ENCODE measurements around the gene ELF3. TPM values are rescaled to one million over a fixed set of nuclear protein-coding genes. Genes with fewer than 3 reads are reported as not detected.

ELF3 gene
- total and polyA plus RNA-seq, 2 of the 13 experiments (the other 11 are each of a cell fraction or from before 2014, with no cell fraction given), result 11.5 to 55.1 TPM

- peak; percentile 41 for TF ChIP-seq JARID2 (CRISPR knock-in tag; IDR thresholded peaks at IDR 0.05; ENCODE audit: insufficient replicate concordance)
- no peak for TF ChIP-seq CERS6 (CRISPR knock-in tag; IDR thresholded peaks at IDR 0.05)
- no peak for TF ChIP-seq RNF2 (conservative IDR thresholded peaks at IDR 0.05; ENCODE audit: low read depth)
- TF ChIP-seq, protein P1, sequence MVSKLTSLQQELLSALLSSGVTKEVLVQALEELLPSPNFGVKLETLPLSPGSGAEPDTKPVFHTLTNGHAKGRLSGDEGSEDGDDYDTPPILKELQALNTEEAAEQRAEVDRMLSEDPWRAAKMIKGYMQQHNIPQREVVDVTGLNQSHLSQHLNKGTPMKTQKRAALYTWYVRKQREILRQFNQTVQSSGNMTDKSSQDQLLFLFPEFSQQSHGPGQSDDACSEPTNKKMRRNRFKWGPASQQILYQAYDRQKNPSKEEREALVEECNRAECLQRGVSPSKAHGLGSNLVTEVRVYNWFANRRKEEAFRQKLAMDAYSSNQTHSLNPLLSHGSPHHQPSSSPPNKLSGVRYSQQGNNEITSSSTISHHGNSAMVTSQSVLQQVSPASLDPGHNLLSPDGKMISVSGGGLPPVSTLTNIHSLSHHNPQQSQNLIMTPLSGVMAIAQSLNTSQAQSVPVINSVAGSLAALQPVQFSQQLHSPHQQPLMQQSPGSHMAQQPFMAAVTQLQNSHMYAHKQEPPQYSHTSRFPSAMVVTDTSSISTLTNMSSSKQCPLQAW (CRISPR knock-in tag; IDR thresholded peaks at IDR 0.05), result peak; percentile 99
- no peak for TF ChIP-seq NR2F1 (CRISPR knock-in tag; IDR thresholded peaks at IDR 0.05)
- no peak for TF ChIP-seq ZNF543 (CRISPR knock-in tag; IDR thresholded peaks at IDR 0.05)
- TF ChIP-seq RBFOX2 (IDR thresholded peaks at IDR 0.05; ENCODE audit: low read depth, low read length), result peak; percentile 83
- TF ChIP-seq, protein P2, sequence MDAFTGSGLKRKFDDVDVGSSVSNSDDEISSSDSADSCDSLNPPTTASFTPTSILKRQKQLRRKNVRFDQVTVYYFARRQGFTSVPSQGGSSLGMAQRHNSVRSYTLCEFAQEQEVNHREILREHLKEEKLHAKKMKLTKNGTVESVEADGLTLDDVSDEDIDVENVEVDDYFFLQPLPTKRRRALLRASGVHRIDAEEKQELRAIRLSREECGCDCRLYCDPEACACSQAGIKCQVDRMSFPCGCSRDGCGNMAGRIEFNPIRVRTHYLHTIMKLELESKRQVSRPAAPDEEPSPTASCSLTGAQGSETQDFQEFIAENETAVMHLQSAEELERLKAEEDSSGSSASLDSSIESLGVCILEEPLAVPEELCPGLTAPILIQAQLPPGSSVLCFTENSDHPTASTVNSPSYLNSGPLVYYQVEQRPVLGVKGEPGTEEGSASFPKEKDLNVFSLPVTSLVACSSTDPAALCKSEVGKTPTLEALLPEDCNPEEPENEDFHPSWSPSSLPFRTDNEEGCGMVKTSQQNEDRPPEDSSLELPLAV (CRISPR knock-in tag; conservative IDR thresholded peaks at IDR 0.05; ENCODE audit: low read depth), result no peak
- TF ChIP-seq GATAD2A (CRISPR knock-in tag; IDR thresholded peaks at IDR 0.05), result no peak
- TF ChIP-seq POGZ (CRISPR knock-in tag; IDR thresholded peaks at IDR 0.05), result 0 out of 2 replicates have a peak, but pooled peaks have one; percentile 17
- no peak for TF ChIP-seq HOXA7 (CRISPR knock-in tag; IDR thresholded peaks at IDR 0.05)
- TF ChIP-seq MEF2D (CRISPR knock-in tag; IDR thresholded peaks at IDR 0.05), result peak; percentile 66
- peak; percentile 32 for TF ChIP-seq ZNF350 (CRISPR knock-in tag; IDR thresholded peaks at IDR 0.05; ENCODE audit: borderline replicate concordance, low read depth)
- TF ChIP-seq SATB2 (CRISPR knock-in tag; IDR thresholded peaks at IDR 0.05), result no peak
- TF ChIP-seq, protein P3, sequence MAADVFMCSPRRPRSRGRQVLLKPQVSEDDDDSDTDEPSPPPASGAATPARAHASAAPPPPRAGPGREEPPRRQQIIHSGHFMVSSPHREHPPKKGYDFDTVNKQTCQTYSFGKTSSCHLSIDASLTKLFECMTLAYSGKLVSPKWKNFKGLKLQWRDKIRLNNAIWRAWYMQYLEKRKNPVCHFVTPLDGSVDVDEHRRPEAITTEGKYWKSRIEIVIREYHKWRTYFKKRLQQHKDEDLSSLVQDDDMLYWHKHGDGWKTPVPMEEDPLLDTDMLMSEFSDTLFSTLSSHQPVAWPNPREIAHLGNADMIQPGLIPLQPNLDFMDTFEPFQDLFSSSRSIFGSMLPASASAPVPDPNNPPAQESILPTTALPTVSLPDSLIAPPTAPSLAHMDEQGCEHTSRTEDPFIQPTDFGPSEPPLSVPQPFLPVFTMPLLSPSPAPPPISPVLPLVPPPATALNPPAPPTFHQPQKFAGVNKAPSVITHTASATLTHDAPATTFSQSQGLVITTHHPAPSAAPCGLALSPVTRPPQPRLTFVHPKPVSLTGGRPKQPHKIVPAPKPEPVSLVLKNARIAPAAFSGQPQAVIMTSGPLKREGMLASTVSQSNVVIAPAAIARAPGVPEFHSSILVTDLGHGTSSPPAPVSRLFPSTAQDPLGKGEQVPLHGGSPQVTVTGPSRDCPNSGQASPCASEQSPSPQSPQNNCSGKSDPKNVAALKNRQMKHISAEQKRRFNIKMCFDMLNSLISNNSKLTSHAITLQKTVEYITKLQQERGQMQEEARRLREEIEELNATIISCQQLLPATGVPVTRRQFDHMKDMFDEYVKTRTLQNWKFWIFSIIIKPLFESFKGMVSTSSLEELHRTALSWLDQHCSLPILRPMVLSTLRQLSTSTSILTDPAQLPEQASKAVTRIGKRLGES (CRISPR knock-in tag; IDR thresholded peaks at IDR 0.05; ENCODE audit: borderline replicate concordance), result no peak
- no peak for TF ChIP-seq MATR3 (CRISPR knock-in tag; IDR thresholded peaks at IDR 0.05)
- TF ChIP-seq MIXL1 (CRISPR knock-in tag; IDR thresholded peaks at IDR 0.05), result no peak
- no peak; the same call in 1 of the 2 replicates for TF ChIP-seq ZNF567 (CRISPR knock-in tag; IDR thresholded peaks at IDR 0.05; ENCODE audit: borderline replicate concordance)
- TF ChIP-seq CEBPB (IDR thresholded peaks at IDR 0.05; ENCODE audit: borderline replicate concordance, low read depth, low read length), result no peak
- TF ChIP-seq DNMT1 (CRISPR knock-in tag; IDR thresholded peaks at IDR 0.05), result no peak
- TF ChIP-seq MAFG (CRISPR knock-in tag; IDR thresholded peaks at IDR 0.05), result no peak
- TF ChIP-seq FIP1L1 (IDR thresholded peaks at IDR 0.05; ENCODE audit: borderline replicate concordance, insufficient read depth, low read depth, low read length), result no peak
- TF ChIP-seq SYNCRIP (IDR thresholded peaks at IDR 0.05; ENCODE audit: insufficient read depth, low read depth, low read length), result no peak
Measured at GRCh38 chr1:202010180-202011015, at the start of gene ELF3 (continued).
